ENCODE measurements around the gene SH2D2A. TPM values are rescaled to one million over a fixed set of nuclear protein-coding genes. Genes with fewer than 3 reads are reported as not detected.

Gene SH2D2A
- total RNA-seq, 2 experiments from 2014 or later, result 51.6 to 51.8 TPM

- ATAC-seq (ENCODE audit: poor library complexity) (no peak), DNase-seq (no peak)
- Histone ChIP-seq H3K9me3 (ENCODE audit: control insufficient read depth in 1 of 2, insufficient read depth in 1 of 2, low read length in 2 of 2) (no peaks in the 10 kb centered on the region), H3K27me3 (ENCODE audit: control insufficient read depth in 1 of 2, insufficient read depth in 2 of 2, low read length in 2 of 2) (no peaks in the 10 kb centered on the region), H3K4me1 (ENCODE audit: insufficient read depth, low read length) (peaks cover 51% of the 10 kb centered on the region), H3K4me3 (ENCODE audit: low read length) (no peak overlapping the region), H3K36me3 (ENCODE audit: insufficient read depth, low read length) (peaks cover 61% of the 10 kb centered on the region), H3K27ac (ENCODE audit: low read depth in 1 of 2, low read length in 2 of 2) (no peak overlapping the region)
- CTCF ChIA-PET, result interaction anchor here (7.6 kb wide), 1 partner anchor 57 kb away, joined by 87 read pairs; the partner anchor contains the start of gene NTRK1
- H3K27ac Mint-ChIP-seq, result peak overlapping the region; percentile 65
- peaks cover 61% of the 10 kb centered on the region for H3K36me3 Mint-ChIP-seq (ENCODE audit: low read depth)
- H3K9me3 Mint-ChIP-seq, result no peaks in the 10 kb centered on the region
- peaks cover 24% of the 10 kb centered on the region for H3K4me1 Mint-ChIP-seq (ENCODE audit: low read depth)
- POLR2A ChIA-PET, result interaction anchor here (0.6 to 4.1 kb wide), 2 partner anchors 57 to 107 kb away, joined by 3 to 18 read pairs; partner anchors contain the start of gene NTRK1
- H3K4me3 Mint-ChIP-seq, result no peak overlapping the region
- TF ChIP-seq CTCF (IDR thresholded peaks at IDR 0.05), result no peak
- no peaks in the 10 kb centered on the region for H3K27me3 Mint-ChIP-seq
- intact Hi-C loops (cut with DNase I, micrococcal nuclease), result no loop called here
These were observed 13.4 kb downstream of the SH2D2A start for GRCh38 chr1:156803086-156803851.

GRCh38 chr1:156802421-156802935, 14.2 kb downstream of the SH2D2A start:
- H3K27me3 ChIP-seq (ENCODE audit: control insufficient read depth in 1 of 2, insufficient read depth in 2 of 2, low read length in 2 of 2), result no peaks in the 10 kb centered on the region
- CTCF ChIA-PET, result interaction anchor here (7.6 kb wide), 1 partner anchor 58 kb away, joined by 87 read pairs; the partner anchor contains the start of gene NTRK1
- Mint-ChIP-seq H3K4me3 (no peak overlapping the region), H3K4me1 (ENCODE audit: low read depth) (peaks cover 16% of the 10 kb centered on the region), H3K27me3 (no peaks in the 10 kb centered on the region), H3K9me3 (no peaks in the 10 kb centered on the region), H3K36me3 (ENCODE audit: low read depth) (peaks cover 61% of the 10 kb centered on the region), H3K27ac (peak overlapping the region; percentile 65)
- H3K4me3 ChIP-seq (ENCODE audit: low read length), result no peak overlapping the region
- H3K36me3 ChIP-seq (ENCODE audit: insufficient read depth, low read length), result peaks cover 62% of the 10 kb centered on the region
- no peaks in the 10 kb centered on the region for H3K9me3 ChIP-seq (ENCODE audit: control insufficient read depth in 1 of 2, insufficient read depth in 1 of 2, low read length in 2 of 2)
- ATAC-seq (ENCODE audit: poor library complexity) (no peak), DNase-seq (no peak)
- TF ChIP-seq CTCF (IDR thresholded peaks at IDR 0.05), result no peak
- intact Hi-C loops (cut with DNase I, micrococcal nuclease), result no loop called here
- H3K4me1 ChIP-seq (ENCODE audit: insufficient read depth, low read length), result peaks cover 43% of the 10 kb centered on the region
- no peak overlapping the region for H3K27ac ChIP-seq (ENCODE audit: low read depth in 1 of 2, low read length in 2 of 2)
- POLR2A ChIA-PET, result interaction anchor here (4.1 kb wide), 1 partner anchor 58 kb away, joined by 18 read pairs; the partner anchor contains the start of gene NTRK1

GRCh38 chr1:156801409-156802121, 15.1 kb downstream of the SH2D2A start:
- ChIA-PET POLR2A (interaction anchor here (0.6 to 4.1 kb wide), 4 partner anchors 15 to 169 kb away, joined by 3 to 18 read pairs (median 3); partner anchors contain the start of genes NTRK1, PRCC and SH2D2A), CTCF (interaction anchor here (0.6 to 7.6 kb wide), 4 partner anchors 12 to 76 kb away, joined by 4 to 87 read pairs (median 9); partner anchors contain the start of genes NTRK1 and SH2D2A)
- H3K27me3 Mint-ChIP-seq, result no peaks in the 10 kb centered on the region
- H3K4me1 Mint-ChIP-seq (ENCODE audit: low read depth), result peaks cover 9% of the 10 kb centered on the region
- Histone ChIP-seq H3K4me3 (ENCODE audit: low read length) (no peak overlapping the region), H3K27ac (ENCODE audit: low read depth in 1 of 2, low read length in 2 of 2) (peak overlapping the region in 1 of 2 donors; percentile 36), H3K36me3 (ENCODE audit: insufficient read depth, low read length) (peaks cover 62% of the 10 kb centered on the region), H3K27me3 (ENCODE audit: control insufficient read depth in 1 of 2, insufficient read depth in 2 of 2, low read length in 2 of 2) (no peaks in the 10 kb centered on the region), H3K4me1 (ENCODE audit: insufficient read depth, low read length) (peaks cover 39% of the 10 kb centered on the region), H3K9me3 (ENCODE audit: control insufficient read depth in 1 of 2, insufficient read depth in 1 of 2, low read length in 2 of 2) (no peaks in the 10 kb centered on the region)
- H3K9me3 Mint-ChIP-seq, result no peaks in the 10 kb centered on the region
- H3K27ac Mint-ChIP-seq, result peak overlapping the region; percentile 65
- intact Hi-C loops (cut with DNase I, micrococcal nuclease), result no loop called here
- no peak for TF ChIP-seq CTCF (IDR thresholded peaks at IDR 0.05)
- ATAC-seq (ENCODE audit: poor library complexity) (no peak), DNase-seq (peak in 3 of 14 experiments; percentile 30 to 48 (median 37))
- no peak overlapping the region for H3K4me3 Mint-ChIP-seq
- H3K36me3 Mint-ChIP-seq (ENCODE audit: low read depth), result peaks cover 61% of the 10 kb centered on the region

Data from CD4-positive, alpha-beta T cell (primary cell).